Cerebellar cortex (tissue), 1 donor: ENCODE results near the gene RNF222.
A peak's percentile ranks its signal among the peaks of the same experiment; 100 is the strongest.
"Not testable (repeated sequence)": the region's sequence is repeated elsewhere in the genome, so short reads cannot be mapped to it uniquely, and the experiment has no call there.

Source experiments
- DNase-seq: peaks from one replicate; pipeline ENCODE4 v3.0.0-alpha.2; 2015; ENCODE audit warnings: low spot score

Gene RNF222

DNA sequence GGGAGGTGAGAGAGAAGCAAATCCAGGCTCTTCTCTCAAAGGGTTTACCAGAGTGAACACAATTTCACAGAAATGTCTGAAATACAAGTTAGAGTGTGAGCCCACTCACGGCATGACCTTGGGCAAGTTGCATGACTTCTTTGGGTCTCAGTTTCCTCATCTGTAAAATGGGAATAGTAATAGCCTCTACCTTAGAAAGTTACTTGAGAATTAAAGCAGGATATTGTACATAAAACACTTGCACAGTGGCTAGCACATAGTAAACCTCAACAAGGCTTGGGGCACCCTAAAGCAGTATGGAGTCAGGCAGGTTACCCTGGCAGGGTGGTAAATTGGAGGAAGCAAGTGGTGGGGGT, 13.2 kb upstream of the RNF222 start:
- DNase-seq, result no peak

DNA sequence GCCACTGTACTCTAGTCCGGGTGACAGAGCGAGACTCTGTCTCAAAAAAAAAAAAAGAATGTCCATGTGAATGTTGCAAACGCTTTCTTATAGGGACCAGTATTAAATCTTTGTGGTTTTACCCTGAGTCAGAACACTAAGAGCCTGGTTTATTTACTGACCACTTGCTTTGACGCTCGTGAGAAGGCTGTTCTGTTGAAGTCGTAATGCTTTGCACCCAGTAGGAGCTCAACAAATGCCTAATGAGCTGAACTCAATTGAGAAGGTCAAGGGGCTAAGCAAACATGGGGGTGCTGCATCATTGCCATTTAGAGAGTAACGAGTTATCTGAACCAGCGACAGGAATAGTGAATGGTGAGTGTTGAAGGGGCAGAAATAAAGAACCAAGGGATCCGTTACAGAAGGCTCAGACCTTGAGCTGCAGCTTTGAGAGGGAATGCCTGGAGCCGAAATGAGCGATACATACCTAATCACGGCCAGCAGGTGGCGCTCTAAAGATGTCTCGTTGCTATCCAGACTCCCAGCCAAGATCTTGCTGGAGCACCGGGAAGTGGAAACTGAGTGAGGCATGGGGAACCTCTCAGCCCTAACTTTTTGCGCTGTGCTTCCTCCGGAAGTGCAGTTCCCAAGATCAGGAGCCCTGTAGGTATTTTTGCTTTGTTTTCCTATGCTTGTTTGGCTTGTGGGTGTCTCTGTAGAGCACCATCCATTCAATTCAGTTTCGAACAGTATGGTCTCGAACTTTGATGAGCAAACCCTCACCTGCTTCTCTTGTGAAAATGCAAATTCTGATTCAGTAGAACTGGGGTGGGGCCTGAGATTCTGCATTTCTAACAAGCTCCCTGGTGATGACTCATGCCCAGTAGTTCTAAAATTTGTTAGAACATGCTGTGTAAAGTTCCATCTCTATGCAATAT, 12.6 kb upstream of the RNF222 start:
- DNase-seq, result peak; percentile 93

DNA sequence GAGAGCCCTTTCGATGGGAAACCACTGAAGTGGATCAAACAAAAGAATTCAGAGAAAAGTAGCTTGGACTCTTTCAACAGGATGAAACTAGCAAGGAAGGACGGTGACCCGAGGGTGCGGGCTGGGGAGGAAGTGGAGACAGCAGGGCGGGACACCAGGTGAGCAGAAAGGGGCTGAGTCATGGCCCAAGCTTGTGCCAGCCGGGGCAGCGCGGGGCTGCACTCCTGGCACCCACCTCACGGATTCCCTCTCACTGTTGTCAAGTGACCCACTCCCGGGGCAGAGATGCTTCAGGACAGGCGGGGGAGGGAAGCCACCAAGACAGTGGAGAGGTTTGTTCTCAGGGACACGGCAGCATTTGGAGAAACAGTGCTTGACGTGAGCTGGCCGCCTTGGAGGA, 10.7 kb upstream of the RNF222 start:
- DNase-seq, result no peak

DNA sequence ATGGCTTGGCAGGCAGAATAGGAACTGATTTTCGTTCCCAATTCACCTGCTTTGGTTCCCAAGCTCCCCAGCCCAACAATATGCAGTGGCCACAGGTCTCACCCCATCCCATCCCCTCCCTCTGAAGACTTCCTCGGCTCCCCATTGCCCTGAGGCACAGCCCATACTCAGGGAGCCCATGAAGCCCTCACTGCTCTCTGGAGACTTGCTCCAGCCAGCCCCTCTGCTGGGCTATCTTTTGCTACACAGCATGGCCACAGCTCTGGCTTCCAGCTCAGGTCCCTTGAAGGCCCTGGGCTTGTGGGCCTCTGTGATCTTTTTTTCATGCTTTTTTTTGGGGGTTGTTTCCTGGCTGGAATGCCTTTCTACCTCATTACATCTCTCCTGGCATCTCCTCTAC, 8.5 kb upstream of the RNF222 start:
- no peak for DNase-seq

DNA sequence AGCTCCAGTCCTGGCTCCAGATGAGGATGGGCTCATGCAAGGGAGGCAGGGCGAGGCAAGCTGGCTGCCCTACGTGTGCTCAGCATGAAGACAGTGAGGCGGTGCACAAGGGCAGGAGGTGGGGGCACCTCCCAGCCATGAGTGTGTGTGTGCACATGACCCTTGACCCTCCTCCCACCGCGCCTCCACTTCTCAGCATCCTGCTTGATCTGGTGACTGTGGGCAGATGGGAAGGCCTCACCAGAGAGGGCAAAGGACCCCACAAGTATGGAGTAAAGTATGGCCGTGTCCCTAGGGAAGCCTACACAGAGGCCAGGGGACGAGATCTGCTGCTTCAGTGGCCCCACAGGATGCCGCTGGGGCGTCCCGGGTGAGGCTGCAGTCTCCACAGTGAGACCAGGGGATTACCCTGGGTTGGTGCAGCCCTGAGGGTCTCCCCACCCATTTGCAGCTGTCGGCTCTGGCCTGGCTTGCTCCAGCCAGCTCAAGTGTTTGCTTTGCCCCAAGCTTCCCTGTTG, 7.9 kb upstream of the RNF222 start:
- no peak for DNase-seq

DNA sequence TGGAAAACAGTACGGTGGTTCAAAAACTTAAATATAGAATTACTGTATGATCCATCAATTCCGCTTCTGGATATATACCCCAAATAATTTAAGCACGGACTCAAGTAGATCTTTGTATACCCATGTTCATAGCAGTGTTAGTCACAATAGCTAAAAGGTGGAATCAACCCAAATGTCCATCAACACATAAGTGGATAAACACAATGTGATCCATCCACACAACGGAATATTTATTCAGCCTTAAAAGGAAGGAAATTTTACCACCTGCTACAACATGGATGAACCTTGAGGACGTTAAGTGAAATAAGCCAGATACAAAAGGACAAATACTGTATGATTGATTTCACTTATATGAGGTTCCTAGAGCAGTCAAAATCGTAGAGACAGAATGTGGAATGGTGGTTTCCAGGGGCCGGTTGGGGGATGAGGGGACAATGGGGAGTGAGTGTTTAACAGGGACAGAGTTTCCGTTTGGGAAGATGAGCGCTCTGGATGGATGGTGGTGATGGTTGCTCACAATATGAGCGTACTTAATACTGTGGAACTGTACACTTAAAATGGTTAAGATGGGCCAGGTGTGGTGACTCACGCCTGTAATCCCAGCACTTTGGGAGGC, 5.4 kb upstream of the RNF222 start:
- DNase-seq, result no peak

DNA sequence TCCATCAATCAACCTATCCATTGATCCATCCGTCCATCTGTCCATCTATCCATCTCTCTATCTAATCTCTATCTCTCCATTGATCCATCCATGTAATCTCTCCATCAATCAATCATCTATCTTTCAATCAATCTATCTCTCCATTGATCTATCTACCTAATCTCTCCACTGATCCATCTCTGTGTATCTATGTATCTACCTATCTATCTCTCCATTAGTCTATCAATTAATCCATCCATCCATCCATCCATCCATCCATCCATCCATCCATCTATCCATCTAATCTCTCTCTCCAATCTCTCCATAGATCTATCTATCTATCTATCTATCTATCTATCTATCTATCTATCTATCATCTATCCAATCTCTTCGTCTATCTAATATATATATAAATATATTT, 3.5 kb upstream of the RNF222 start:
- DNase-seq, result no peak

DNA sequence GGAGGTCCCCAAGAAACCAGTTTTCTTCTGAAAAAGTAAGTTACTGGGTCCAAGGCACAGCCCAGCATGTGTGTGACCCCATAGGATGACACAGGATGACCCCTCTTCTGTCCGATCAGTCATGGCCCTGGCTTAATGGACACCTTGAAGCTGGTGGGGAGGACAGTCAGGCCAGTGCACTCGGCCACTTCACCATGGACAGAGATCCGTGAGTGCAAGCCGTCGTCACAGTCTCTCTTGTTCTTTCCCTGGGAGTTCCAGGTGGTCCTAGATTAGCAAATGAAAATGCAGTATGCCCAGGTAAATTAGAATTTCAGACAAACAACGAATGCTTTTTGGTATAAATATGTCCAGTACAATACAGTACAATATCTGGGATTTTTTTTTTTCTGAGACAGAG, 1.4 kb upstream of the RNF222 start:
- DNase-seq, result no peak

DNA sequence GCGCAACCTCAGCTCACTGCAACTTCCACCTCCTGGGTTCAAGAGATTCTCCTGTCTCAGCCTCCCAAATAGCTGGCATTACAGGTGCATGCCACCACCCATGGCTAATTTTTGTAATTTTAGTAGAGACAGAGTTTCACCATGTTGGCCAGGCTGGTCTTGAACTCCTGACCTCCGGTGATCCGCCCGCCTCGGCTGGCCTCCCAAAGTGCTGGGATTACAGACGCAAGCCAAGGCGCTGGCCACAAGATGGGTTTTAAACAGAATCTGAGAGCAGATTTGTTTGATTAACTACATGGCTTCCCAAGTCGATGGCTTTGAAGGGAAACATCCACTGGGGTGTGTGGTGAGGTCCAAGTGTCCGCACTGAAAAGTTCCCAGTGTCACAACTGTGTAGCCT, 3.1 kb downstream of the RNF222 start:
- DNase-seq, result not testable (repeated sequence)

DNA sequence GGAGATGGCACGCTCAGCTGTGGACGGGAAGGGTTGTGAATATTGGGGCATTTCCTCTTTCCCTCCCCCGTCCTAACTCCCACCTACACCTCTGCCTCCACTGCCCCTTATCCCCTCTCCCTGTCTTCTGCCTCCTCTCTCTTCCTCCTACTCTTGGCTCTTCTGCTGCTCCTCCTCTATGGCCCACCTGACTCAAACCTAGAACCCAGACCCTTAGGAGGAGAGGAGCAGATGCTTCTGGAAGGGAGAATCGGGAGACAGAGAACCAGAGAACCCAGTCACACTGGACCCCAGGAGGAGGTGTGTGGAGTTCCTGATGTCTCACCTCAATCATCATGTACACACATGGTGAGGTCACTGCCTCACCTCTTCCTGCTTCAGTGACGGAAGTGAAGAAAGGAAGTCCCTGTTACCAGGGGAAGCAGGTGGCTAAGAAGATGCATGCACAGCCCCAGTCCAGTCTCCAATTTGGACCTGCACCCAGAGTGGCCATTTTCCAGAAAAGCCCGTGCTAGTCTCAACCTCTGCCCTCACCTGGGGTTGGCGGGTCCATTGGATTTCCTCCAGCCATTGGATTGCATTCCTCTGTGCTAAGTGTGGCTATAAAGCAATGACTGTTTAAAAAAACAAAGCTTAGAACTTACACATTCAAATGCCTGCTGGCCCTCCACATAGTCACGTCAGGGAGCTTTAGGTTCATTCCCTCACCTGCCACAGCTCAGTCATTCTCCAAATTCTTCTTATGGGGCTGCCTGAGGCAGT, 4.0 kb downstream of the RNF222 start:
- no peak for DNase-seq

DNA sequence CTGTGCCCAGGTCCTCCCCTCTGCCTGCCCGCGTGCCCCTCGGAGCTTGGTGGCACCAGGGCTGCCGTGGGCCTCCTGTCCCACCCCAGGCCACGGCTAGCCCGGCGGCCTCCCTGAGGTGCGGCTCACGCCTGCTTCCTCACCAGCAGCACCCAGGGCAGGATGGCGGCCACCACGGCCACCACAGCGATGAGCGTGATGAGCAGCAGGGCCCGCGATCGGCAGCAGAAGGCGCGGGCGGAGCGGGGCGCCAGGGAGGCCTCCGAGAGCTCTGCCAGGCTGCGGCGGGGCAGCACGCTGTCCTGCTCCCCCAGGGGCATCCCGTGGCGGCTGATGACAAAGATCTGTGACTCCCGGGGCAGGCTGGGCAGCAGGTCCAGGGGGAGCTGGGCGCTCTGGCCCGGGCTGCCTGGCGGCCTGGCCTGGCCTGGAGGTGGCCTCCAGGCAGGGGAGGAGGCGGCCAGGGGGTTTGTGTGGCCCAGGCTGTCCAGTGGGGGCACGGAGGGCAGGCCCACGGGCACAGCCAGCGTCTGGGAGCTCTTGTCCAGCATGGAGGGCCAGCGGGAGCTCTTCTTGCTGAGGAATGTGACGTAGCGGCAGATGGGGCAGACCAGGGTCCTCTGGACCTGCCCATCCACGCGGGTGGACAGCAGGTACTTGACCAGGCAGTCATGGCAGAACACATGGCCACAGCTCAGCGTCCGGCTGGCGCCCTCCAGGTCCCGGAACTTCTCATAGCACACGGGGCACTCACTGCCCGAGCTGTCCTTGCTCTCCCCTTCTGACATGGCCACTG, 4.8 kb downstream of the RNF222 start:
- DNase-seq, result no peak

DNA sequence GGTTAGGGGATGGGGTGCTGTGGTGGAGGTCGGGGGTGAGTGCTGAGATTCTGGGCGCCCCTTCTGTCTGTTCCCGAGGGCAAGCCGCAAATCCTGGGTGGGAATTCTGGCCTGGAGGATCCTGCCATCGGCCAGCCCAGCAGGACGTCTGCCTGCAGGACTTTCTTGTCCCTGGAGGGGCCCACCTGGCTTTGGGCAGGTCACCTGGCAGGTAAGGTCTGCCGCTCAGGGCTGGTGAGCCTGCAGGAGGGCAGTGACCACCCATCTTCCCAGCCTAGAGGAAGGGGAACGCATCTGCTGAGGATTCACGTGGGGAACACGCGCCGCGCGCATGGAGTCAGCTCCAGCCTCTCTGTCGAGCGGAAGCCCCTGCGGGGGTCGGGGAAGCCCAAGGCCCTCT, 5.4 kb downstream of the RNF222 start:
- no peak for DNase-seq

DNA sequence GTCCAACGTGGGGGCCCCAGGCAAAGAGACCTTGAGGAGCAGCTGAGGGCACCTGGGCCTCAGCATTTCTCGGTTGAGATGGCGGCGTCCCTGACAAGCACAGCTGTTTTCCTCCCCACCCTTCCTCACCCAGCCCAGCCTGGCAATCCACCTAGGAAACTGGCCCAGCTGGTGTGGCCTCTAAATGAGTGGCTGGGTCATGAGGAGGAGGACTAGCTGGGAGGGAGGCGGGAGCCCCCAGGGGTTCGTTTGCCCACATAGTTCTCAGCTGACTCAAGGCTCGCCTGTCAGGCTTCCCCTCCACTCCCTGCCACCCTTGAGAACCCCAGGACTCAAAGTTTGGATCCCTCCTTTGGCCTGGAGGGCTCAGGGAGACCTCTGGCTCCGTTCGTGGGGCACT, 5.9 kb downstream of the RNF222 start:
- no peak for DNase-seq

DNA sequence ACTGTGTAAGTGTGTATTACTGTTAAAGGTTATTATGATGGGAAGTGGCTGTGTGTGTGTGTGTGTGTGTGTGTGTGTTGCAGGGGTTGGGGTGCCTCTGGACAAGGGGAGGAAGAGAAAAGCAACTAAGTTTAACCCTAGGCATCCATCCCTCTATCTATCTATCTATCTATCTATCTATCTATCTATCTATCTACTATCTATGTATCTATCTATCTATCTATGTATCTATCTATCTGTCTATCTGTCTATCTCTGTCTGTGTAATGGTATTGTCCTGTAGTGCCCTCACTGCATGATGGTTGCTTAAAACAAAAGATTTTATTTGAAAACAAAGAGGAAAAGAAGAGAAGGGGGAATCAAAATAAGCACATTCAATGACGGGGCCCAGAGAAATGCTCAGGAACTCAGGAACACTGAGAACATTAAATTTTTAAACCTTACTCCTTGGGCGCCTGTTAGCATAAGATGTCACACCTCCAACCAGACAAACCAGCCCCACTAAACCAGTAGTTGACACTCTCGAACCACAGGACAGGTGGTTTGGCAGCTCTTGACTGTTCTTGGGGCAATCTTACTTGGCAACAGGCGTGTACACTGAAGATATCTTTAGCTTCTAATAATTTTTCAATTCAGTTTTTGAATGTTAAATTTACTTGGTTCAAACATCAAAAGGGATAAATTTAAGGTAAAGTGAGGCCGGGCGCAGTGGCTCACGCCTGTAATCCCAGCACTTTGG, 9.5 kb downstream of the RNF222 start:
- DNase-seq, result no peak

DNA sequence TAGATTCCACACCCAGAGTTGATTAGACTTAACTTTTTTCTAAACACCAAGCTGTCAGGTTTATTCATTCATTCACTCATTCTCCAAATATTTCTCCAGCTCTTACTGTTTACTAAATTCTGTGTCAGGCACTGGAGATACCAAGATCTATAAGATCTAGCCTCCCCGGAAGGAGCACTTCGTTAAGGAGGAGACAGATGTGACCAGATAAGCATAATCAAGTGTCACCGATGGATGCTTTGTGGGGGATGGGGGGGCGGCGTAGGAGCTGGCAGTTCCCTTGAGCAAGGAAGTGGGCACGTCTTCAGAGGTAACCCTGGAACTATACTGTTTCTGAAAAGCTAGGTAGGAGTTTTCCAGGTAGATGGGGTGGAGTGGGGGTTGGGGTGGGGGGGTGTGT, 10.8 kb downstream of the RNF222 start:
- DNase-seq, result no peak

DNA sequence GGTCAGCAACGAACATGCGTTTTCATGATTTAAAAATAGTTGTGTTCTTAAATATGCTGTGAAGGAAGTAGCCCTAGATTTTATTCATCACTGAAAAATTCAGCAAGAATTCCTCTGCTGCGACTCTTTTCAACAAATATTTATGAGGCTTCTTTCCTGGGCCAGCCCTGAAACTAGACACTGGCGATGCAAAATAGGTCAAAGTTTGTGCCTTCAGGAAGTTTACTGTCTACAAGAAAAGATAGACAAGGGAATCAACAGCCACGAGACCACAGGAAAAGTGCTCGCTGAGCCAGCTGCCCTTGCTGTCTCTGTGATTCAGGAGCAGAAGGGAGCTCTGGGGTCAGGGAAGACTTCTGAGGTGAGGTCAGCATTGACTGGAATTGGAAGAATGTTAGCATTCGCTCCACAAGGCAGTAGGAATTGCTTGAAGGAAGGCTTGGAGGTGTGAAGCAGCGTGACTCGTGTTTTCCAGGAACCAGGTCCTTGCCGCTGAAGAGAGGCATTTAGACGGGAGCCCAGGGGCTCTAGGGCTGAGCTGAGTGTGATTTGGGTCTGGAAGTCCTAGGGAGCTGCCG, 12.7 kb downstream of the RNF222 start:
- peak; percentile 65 for DNase-seq

DNA sequence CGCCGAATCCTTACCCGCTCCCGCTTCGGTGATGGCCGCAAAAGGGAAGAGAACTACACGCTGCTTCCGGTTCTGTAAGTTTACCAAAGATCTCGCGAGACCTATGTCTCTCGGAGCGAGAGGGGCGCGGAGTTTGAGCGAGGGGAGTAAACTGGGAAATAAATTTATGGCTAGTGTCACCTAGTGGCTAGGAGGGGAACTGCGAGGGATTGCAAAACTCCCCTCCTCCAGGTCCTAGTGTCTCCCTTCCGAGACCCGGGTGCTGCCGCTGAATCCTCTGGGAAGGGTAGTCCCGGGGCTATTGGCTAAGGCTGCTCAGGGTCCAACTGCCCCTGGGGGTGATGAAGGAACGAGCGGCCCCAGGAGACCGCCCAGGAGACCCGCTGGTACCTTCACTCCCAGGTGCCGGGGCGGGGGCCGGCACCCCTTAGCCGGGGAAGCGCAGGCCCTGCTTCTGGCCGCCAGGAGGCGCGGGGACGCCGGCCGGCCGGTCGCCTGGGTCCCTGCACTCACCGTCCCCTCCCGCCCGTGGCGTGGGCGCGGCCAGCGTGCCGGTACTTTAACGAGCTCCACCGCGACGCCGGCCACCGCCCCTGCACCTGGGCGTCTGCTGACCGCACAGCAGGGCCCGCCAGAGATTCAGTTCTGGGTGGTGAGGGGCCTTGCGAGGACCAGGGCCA, 14.3 kb downstream of the RNF222 start, which contains the start of gene RPL26:
RPL26 (minus strand) TSS at position 51 of the 680 bp plus-strand sequence. CDS start 883 bp downstream, outside the sequence.
- DNase-seq, result peak; percentile 99

DNA sequence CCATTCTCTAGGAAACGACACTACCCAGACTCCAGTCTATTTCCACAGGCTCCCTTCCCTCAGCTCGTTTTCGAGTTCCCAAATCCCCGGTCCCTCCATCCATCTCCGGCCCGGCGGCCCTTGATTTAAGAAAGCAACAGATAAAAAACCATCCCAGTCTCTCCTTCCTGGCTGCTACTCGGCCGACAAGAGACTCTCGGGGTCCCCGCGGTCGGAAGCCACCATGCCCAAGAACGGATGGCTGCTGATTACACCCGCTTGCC, 14.8 kb downstream of the RNF222 start:
- no peak for DNase-seq

DNA sequence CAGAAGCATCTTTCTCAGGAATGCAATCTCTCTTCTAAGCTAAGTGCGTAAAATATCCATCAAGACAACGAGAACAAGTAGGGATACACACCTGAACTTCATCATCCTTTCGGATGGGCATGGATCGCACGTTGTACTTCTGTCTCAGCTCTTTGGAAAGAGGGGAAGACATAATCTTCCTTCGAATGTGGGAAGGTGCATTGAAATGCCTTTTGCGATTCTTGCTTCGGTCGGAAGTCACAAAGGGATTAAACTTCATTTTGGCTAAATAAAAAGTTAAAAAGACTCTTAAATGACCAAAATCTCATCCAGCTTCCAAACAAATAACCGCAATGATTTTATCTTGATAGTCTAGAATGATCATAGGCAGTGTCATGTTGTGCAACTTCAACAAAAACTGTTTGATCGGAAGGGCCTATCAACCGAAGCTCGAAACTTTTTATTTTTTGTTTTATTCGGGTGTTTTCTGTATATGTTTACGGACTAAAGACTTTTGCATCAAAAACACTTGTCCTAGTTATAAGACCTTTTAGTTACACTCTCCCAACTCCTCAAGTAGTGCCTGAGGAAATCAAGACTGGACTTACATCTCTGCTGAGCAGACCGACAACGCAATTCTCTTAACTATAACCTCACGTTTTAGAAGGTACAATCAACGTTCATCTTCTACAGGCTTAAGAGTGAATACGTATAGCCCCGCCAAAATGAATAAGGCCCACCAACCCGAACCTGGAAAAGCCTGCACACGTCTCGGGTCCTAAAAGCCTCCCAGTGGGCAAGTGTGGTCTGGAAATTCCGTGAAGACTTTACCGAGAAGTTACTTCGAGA, 15.4 kb downstream of the RNF222 start:
- no peak for DNase-seq

DNA sequence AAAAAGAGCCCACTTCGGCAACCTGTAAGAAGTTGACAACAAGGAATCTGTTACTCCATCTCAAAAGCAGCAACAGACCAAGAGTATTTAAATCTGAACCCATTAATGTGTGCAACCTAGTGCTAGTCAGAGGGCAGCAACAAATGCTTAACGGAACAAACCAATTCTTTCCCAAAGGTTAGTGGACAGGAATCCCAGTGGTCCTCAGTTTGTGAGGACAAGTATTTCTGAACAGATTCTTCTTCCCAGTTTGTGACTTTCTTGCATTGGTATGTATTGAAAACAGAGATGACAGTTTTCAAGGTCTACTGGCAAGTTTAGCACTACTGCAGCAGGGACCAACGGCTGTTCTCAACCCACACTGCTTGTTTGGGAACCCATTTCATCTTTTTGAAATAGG, 17.6 kb downstream of the RNF222 start:
- DNase-seq, result no peak
